Smooth muscle cell of the brain vasculature (primary cell): ENCODE data around the gene ACLY.
A peak's percentile ranks its signal among the peaks of the same experiment; 100 is the strongest.

Experiments used
- DNase-seq: peaks from one replicate; pipeline ENCODE4 v3.0.0-alpha.2; 2012; ENCODE audit warnings: low read depth, low spot score

ACLY gene

DNA sequence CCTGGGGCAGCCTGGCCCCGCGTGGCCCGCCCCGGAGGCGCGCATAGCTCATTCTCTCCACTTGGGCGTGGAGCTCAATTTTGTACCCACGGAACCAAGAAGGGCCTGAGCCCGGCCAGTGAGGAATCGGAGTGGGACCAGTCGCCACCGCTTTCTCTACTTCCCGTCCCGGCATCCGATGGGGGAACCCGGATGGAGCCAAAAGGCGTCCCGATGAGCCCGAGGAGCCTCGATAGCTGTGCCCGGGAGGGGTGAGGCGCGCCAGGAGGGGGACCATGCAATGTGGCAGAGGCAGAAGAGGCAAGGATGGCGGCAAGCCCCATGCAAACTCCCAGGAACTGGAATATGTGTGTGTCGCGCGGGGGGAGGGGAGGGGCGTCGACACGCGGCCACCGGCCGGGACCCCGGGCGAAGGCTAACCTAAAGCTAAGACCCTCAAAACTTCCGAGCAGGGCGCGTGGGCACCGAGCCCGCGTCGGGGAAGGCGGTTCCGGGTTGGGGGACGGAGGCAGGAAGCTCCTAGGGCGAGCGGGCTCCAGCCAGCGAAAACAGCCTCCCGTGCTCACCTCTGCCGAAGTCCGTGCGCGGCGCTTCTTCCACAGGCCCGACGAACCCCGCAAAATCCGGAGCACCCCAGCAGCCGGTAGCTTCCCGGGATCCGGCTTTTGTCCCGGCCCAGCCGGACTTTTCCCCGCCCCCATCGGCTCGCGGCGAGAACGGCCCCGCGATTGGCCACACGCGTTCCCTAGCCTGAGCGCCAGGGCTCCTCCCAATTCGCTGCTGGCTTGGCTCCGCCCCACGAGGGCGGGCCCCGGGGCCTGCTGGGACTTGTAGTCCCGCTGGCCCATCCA is at the start of gene ACLY:
Gene ACLY, minus strand, starts transcription at position 638 of the 851 bp plus-strand sequence. CDS start 5,078 bp downstream, outside the sequence.
- peak; percentile 95 for DNase-seq

DNA sequence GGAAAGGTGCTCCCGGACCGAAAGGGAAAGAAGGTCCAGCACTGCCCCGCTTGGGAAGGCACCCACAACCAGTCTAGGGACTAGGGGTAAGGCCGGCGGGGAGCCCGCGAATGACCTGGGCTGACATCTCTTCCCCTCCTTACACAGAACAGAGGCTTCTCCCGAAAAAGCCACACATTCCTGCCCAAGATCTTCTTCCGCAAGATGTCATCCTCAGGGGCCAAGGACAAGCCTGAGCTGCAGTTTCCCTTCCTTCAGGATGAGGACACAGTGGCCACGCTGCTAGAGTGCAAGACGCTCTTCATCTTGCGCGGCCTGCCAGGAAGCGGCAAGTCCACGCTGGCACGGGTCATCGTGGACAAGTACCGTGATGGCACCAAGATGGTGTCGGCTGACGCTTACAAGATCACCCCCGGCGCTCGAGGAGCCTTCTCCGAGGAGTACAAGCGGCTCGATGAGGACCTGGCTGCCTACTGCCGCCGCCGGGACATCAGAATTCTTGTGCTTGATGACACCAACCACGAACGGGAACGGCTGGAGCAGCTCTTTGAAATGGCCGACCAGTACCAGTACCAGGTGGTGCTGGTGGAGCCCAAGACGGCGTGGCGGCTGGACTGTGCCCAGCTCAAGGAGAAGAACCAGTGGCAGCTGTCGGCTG is 49.3 kb upstream of the ACLY start:
- no peak for DNase-seq

DNA sequence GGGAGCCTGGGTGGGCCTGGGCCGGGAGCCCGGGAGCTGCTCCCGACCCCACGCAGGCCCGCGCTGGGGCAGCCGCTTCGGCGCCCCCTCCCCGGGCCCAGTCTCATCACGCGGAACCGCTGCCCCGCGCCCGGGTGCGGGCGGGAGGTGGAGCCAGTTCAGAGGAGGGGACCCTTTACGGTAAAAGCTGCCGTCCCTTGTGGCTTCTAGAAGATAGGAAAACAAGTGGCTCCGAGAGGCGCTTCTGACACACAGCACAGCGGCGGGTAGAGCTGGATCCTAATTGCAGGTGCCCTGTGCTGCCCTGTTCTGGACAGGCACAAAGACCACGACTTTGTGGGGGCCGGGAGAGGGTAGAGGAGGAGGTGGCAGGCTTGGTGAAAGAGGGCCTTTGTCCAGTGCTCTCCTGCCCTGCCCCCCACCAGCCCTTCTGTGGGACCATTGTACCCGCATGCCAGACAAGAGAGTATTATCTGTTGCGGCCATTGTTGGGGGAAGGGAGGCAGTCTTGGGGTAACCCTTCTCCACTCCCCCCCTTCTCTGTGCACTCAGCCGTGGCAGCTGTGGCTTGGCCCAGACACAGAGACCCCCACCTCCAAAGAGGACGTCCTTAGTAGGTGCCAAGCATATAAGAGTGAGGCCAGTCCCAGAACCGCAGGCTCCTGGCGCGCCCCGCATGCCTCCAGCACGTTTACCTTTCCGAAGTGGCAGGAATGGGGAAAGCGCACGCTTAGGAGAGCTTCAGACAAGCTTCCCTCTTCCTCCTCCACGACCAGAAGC is 48.6 kb upstream of the ACLY start:
- DNase-seq = no peak

GRCh38 chr17:41966463-41967140 is 47.9 kb upstream of the ACLY start, which contains the start of gene CNP:
TSS of gene CNP (plus strand) at chr17:41966795. CDS start at chr17:41966885, 90 bp downstream.
- DNase-seq = peak; percentile 79

GRCh38 chr17:41965694-41966462 is 47.1 kb upstream of the ACLY start:
- DNase-seq = no peak

GRCh38 chr17:41962768-41963434 is 44.1 kb upstream of the ACLY start:
- no peak for DNase-seq

DNA sequence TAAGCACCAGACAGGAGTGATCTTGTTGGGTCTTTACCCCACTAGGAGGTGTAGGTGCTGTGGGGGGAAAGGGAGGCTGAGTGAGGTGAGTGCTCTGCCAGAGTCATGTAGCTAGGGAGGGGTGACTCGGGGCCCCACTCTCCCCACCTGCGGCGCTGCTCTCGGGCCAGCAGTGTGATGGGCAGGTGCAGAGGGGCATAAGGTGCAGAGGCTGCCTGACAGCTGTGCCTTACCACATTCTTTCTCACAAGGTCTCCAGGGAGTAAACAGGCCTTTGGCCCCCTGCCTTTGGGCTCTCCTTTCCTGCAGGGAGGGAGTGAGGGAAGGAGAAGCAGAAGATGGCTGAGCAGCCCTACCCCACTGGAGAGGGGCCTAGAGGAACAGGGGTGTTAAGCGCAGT is 43.4 kb upstream of the ACLY start:
- no peak for DNase-seq

DNA sequence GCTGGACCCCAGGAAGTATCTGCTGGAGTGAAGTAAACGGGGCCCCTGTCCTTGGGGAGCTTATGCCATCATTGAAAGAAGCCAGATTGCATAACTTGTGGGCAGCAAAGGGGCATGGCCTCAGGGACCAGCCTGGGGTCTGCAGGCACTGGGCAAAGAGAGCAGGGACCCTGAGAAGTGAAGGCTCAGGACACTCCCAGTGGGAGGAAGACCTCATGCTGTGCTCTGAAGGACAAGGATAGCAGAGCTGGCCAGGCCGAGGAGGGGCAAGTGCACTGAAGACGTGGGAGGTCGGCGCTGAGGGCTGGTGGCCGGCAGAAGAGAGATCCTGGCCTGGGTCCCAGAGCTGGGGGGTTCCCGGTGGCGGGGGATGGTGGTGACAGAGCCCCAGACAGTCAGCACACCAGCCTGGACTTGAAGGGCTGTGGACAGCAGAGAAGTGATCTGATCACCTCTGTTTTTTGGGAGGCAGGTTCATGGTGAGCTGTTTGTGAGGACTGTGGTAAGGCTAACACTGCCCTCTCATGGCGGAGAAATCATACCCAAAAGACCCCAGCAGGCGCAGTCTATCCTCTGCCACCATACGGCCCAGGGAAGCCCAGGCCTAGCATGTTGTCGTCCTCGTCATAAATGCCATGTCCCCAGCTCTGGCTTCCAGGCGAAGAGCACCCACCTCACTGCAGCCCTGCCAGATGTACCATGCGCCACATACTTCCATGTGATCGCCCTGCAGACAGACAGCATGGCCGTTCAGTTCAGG is 40.8 kb upstream of the ACLY start:
- no peak for DNase-seq

- no peak for DNase-seq
Measured at GRCh38 chr17:41959030-41959335, 40.2 kb upstream of the ACLY start.

DNA sequence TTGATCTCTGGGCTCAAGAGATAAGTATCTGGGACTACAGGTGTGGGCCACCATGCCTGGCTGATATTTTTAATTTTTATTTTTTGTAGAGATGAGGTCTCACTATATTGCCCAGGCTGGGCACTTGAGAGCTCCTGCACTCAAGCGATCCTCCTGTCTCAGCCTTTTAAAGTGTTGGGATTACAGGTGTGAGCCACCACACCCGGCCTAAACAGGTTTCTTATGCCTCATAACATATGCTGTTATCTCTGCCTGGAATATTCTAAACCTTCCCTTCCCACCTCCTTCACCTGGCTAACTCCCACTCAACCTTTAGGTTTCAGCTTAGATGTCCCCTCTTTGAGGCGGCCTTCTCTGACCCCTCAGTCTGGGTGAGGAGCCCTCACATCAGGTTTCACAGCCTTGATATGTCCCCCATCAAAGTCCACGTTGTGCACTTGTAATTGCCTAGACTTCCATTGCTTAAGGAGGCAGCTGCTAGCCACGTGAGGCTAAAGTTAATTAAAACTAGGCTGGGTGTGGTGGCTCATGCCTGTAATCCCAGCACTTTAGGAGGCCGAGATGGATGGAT is 39.2 kb upstream of the ACLY start:
- DNase-seq = no peak

- no peak for DNase-seq
Measured at GRCh38 chr17:41957031-41957868, 38.5 kb upstream of the ACLY start.

DNA sequence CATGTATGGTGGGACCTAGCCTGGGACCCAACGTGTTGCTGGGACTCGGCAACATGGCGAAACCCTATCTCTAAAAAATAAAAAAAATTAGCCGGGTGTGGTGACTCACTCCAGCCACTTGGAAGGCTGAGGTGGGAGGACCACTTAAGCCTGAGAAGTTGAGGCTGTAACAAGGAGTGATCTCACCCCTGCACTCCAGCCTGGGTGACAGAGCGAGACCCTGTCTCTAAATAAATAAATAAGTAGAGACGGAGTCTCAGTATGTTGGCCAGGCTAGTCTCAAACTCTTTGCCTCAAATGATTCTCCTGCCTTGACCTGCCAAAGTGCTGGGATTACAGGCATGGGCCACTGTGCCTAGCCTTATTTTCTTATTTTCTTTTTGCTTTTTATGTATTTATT is 37.8 kb upstream of the ACLY start:
- no peak for DNase-seq

DNA sequence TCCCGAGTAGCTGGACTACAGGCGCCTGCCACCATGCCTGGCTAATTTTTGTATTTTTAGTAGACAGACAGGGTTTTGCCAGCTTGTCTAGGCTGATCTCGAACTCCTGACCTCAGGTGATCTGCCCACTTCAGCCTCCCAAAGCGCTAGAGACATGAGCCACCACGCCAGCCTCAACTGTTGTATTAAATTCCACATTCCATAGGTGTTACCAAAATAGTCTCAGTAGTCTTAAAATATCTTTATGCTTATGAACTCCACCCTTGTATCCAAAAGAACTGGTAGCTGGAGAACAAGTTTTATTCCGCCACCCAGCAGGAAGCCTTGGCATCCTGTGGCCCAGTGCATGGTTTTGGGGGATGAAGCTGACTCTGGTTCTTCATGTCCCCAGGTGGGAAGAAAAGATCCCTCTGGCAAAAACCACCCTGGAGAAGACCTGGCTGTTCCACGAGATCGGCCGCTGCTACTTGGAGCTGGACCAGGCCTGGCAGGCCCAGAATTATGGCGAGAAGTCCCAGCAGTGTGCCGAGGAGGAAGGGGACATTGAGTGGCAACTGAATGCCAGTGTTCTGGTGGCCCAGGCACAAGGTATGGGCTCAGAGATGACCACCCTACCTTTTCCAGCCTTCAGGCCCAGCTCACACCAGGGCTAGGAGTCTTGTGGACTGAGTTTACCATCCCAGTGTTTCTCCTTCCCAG is 30.2 kb upstream of the ACLY start:
- DNase-seq = no peak

DNA sequence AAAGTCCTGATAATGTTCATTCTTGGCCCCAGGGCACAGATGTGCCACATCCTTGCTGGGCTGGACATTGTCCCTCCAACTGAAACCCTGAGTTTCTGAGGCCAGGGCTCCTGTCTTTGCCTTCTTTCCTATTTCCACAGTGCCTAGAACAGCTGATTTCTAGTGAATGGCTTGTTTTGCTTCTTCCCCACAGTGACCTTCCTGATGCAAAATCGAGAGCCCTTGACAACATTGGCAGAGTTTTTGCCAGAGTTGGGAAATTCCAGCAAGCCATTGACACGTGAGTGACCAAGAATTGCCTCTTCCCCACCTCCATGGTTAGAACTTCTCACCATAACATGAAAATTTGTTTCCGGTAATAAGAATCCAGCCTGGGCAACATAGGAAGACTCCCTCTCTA is 26.2 kb upstream of the ACLY start:
- DNase-seq = no peak

DNA sequence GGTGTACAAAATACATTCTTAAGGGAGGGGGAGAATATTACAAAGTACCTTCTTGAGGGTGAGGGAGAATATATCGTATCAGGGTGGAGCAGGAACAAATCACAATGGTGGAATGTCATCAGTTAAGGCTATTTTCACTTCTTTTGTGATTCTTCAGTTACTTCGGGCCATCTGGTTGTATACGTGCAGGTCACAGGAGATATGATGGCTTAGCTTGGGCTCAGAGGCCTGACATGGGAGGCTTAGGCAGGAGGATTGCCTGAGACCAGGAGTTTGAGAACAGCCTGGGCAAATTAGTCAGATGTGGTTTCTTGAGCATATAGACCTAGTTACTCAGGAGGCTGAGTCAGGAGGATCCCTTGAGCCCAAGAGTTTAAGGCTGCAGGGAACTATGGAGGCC is 24.7 kb upstream of the ACLY start:
- no peak for DNase-seq

- no peak for DNase-seq
Measured at GRCh38 chr17:41942626-41943373, 24.0 kb upstream of the ACLY start.

GRCh38 chr17:41941168-41941567 is 22.4 kb upstream of the ACLY start:
- no peak for DNase-seq
